Right cardiac atrium (tissue), 5 donors: ENCODE results near the gene TNPO1. TPM values are rescaled to one million over a fixed set of nuclear protein-coding genes. Genes with fewer than 3 reads are reported as not detected.

Experiments used
- ATAC-seq, 2 donors: fragments of 200-7000 bp; cut with Tn5 transposase; one replicate each; pipeline versions ENCODE4 v1.8.0 to v1.9.1; 2020; ENCODE audit warnings: moderate library complexity in 2 of 2, mild to moderate bottlenecking in 1 of 2
- DNase-seq, 3 donors: peaks; one replicate each; pipeline ENCODE4 v3.0.0-alpha.2; 2020
- H3K27ac ChIP-seq: one replicate; pipeline ENCODE4 v1.5.1; 2013; ENCODE audit warnings: mild to moderate bottlenecking, low read length, control low read depth, moderate library complexity
- H3K27me3 ChIP-seq: one replicate; pipeline ENCODE4 v1.6.1; 2013; ENCODE audit not compliant: control insufficient read depth, insufficient read depth
- H3K4me1 ChIP-seq: one replicate; pipeline ENCODE4 v1.6.1; 2013; ENCODE audit warnings: low read length; ENCODE audit not compliant: control insufficient read depth, insufficient read depth
- H3K4me3 ChIP-seq: one replicate; pipeline ENCODE4 v1.5.1; 2013; ENCODE audit warnings: low read length, control low read depth
- H3K9me3 ChIP-seq: one replicate; pipeline ENCODE4 v1.6.1; 2013; ENCODE audit warnings: low read length; ENCODE audit not compliant: control insufficient read depth
- WGBS: extraction: QIAGEN DNeasy Blood & Tissue Kit; methylation state at CpG from one replicate; pipeline ENCODE4 v1.1.7; 2013; 5-methylcytosine and 5-hydroxymethylcytosine counted together
- intact Hi-C, 4 donors: fragments of 100-400 bp; cut with DNase I; formaldehyde crosslinking; loops; one replicate each; pipeline versions ENCODE4 v1.11.0 to v1.14.0; 2022 to 2023
- polyA plus RNA-seq: library from polyadenylated mRNA; stranded (reverse); fragments of 200-250 nt; gene quantifications from one replicate; pipeline ENCODE4 v1.2.3, GENCODE V29; 2013
- total RNA-seq, 4 donors: library from RNA; stranded (reverse); fragmentation: NEBNext Ultra II Directional; extraction: Animal tissue kit (Norgen Biotek cat#: 25700); gene quantifications; one replicate each; pipeline ENCODE4 v1.2.1, GENCODE V29; 2021
- donor health status: healthy with polysubstance abuse.
- donor health status: DM: no; HTN: yes; CAD: no.
- donor health status: DM: no; HTN: no; CAD: no.
- donor health status: DM: no; HTN: yes; CAD: no; lungs with severe emphysema.
- donor health status: DM: yes; HTN: yes; CAD: no.

TNPO1 gene
- total and polyA plus RNA-seq, 5 donors = 11.3 to 73.8 (median 70.0) TPM

DNA sequence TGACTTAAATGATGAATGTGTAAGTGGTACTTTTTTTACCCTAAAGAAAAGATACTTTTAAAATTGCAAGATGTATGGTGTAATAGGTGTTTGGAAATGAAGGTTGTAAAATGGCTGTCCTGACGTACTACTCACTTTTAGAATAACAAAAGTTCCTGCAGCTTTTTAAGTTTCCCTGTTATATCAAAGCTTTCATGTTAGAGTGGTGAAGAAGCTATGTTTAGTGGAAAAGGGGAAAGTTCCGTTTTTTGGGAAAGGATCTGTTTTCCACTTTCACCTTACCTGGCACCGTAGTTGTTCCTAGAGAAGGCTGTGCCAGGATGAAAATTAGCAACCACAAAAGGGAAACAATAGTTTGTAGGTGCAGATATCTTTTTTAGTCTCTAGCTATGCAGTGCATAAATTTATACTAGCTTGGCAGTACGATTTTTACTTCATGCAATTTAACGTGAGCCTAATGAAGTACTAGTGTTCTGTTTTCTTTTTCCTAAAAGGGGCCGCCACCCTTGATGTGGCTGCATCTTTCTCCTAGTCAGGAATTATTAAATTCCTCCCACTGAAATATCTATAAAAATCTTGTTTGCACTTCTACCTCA, 1.3 kb downstream of the TNPO1 start:
- no peaks in the 10 kb centered on the region for H3K4me1 ChIP-seq
- 13% methylated on average over 6 of the region's 6 CpGs for WGBS
- no peak for ATAC-seq

GRCh38 chr5:72818866-72819534, 2.5 kb downstream of the TNPO1 start:
- H3K4me1 ChIP-seq = peaks cover 3% of the 10 kb centered on the region
- WGBS = 50% methylated on average over 5 of the region's 5 CpGs
- peak; percentile 43 to 87 (median 73) for DNase-seq
- H3K9me3 ChIP-seq = no peaks in the 10 kb centered on the region
- H3K27me3 ChIP-seq = no peaks in the 10 kb centered on the region
- intact Hi-C loops = loop anchor here in 3 of 4 donors (5.0 to 10.0 kb wide), 3 partner anchors 207 to 454 kb away; no protein-coding TSS in a partner anchor
- ATAC-seq = no peak
- peak overlapping the region; percentile 42 for H3K27ac ChIP-seq
- H3K4me3 ChIP-seq = no peak overlapping the region

More for the DNA sequence above, 1.3 kb downstream of the TNPO1 start:
- Histone ChIP-seq H3K9me3 (no peaks in the 10 kb centered on the region), H3K27ac (peak overlapping the region; percentile 38), H3K27me3 (no peaks in the 10 kb centered on the region), H3K4me3 (peak overlapping the region; percentile 86)
- DNase-seq = no peak
- intact Hi-C loops = loop anchor here in 3 of 4 donors (2.0 to 10.0 kb wide), 4 partner anchors 205 to 453 kb away; no protein-coding TSS in a partner anchor

DNA sequence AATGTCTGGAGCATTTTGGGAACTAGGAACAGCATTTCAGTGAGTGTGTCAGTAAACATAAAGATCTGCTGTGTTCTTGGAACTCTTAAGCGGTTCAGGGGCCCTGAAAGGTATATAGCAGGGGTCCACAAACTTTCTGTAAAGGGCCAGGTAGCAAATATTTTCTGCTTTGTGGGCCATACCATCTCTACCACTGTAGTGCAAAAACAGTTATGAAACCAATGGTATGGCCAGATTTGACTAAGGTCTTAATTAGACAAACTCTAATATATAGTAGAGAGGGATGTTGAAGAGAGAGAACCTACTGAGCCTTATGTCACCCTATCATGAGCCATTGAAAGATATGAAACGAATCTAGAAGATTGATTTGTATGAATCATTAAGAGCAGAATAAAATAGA, 5.3 kb downstream of the TNPO1 start:
- H3K4me1 ChIP-seq = peaks cover 3% of the 10 kb centered on the region
- 85% methylated on average over 2 of the region's 2 CpGs for WGBS
- no peaks in the 10 kb centered on the region for H3K9me3 ChIP-seq
- ATAC-seq (no peak), DNase-seq (no peak)
- H3K27ac ChIP-seq = no peak overlapping the region
- no peak overlapping the region for H3K4me3 ChIP-seq
- intact Hi-C loops = no loop called here
- H3K27me3 ChIP-seq = no peaks in the 10 kb centered on the region

- DNase-seq (no peak), ATAC-seq (no peak)
- no peaks in the 10 kb centered on the region for H3K27me3 ChIP-seq
- WGBS = 91% methylated on average over 2 of the region's 2 CpGs
- no peaks in the 10 kb centered on the region for H3K9me3 ChIP-seq
- no peak overlapping the region for H3K27ac ChIP-seq
- intact Hi-C loops = no loop called here
- peaks cover 3% of the 10 kb centered on the region for H3K4me1 ChIP-seq
- no peak overlapping the region for H3K4me3 ChIP-seq
Measured at GRCh38 chr5:72822944-72823343, 6.5 kb downstream of the TNPO1 start.

DNA sequence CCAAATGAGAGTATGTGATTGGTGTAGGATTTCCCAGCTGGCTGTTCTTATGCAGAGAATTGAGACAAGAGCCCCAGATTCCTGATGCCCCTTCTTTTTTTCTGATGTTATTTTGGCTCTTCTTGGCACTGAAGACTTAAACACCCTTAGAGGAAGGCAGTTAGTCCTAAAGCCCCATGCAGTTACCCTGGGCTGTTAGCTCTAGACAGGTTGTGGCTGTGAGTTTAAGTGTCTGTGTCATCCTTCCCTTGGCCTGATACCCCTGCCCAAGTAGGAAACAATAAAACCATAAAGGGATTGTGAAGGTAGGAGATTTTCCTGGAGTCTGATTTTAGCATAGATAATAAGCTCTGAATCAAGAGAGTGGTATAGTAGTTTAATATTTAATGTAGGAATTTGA, 13.2 kb downstream of the TNPO1 start:
- no peaks in the 10 kb centered on the region for H3K27me3 ChIP-seq
- ATAC-seq (no peak), DNase-seq (no peak)
- H3K4me3 ChIP-seq = no peak overlapping the region
- H3K4me1 ChIP-seq = peaks cover 4% of the 10 kb centered on the region
- no peaks in the 10 kb centered on the region for H3K9me3 ChIP-seq
- intact Hi-C loops = no loop called here
- H3K27ac ChIP-seq = no peak overlapping the region

GRCh38 chr5:72830362-72830761, 13.9 kb downstream of the TNPO1 start:
- intact Hi-C loops = no loop called here
- no peaks in the 10 kb centered on the region for H3K9me3 ChIP-seq
- ATAC-seq (no peak), DNase-seq (no peak)
- no peak overlapping the region for H3K27ac ChIP-seq
- H3K4me3 ChIP-seq = no peak overlapping the region
- WGBS = 95% methylated on average over 2 of the region's 2 CpGs
- H3K27me3 ChIP-seq = no peaks in the 10 kb centered on the region
- peaks cover 4% of the 10 kb centered on the region for H3K4me1 ChIP-seq

GRCh38 chr5:72831685-72832084, 15.2 kb downstream of the TNPO1 start:
- H3K4me3 ChIP-seq = no peak overlapping the region
- no peak overlapping the region for H3K27ac ChIP-seq
- 96% methylated on average over 4 of the region's 4 CpGs for WGBS
- H3K9me3 ChIP-seq = no peaks in the 10 kb centered on the region
- no peaks in the 10 kb centered on the region for H3K27me3 ChIP-seq
- intact Hi-C loops = no loop called here
- DNase-seq (no peak), ATAC-seq (no peak)
- H3K4me1 ChIP-seq = peaks cover 4% of the 10 kb centered on the region

- intact Hi-C loops = no loop called here
- WGBS = 87% methylated on average over 2 of the region's 2 CpGs
- no peak for ATAC-seq
- DNase-seq = no peak
- H3K9me3 ChIP-seq = no peaks in the 10 kb centered on the region
- H3K4me1 ChIP-seq = peaks cover 4% of the 10 kb centered on the region
- H3K27ac ChIP-seq = no peak overlapping the region
- no peaks in the 10 kb centered on the region for H3K27me3 ChIP-seq
- H3K4me3 ChIP-seq = no peak overlapping the region
Measured at GRCh38 chr5:72834924-72835323, 18.5 kb downstream of the TNPO1 start.

DNA sequence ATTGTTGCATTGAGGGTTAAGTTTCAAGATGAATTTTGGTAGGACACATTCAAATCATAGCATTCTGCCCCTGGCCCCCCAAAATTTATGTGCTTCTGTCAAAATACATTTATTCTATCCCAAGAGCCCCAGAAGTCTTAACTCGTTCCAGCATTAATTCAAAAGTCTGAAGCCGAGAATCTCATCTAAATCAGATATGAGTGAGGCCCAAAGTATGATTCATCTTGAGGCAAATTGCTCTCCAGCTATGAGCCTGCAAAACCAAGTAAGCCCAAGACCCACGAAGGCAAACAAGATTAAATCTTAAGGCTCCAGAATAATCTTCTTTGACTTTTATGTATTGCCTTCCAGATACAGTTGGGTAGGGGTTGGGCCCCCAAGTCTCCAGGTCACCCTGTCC, 19.2 kb downstream of the TNPO1 start:
- intact Hi-C loops = no loop called here
- DNase-seq (no peak), ATAC-seq (no peak)
- no peaks in the 10 kb centered on the region for H3K27me3 ChIP-seq
- peaks cover 4% of the 10 kb centered on the region for H3K4me1 ChIP-seq
- no peak overlapping the region for H3K4me3 ChIP-seq
- no peak overlapping the region for H3K27ac ChIP-seq
- 88% methylated on average over 3 of the region's 3 CpGs for WGBS
- H3K9me3 ChIP-seq = no peaks in the 10 kb centered on the region

- Histone ChIP-seq H3K27me3 (no peaks in the 10 kb centered on the region), H3K4me1 (peaks cover 6% of the 10 kb centered on the region), H3K27ac (no peak overlapping the region), H3K9me3 (no peaks in the 10 kb centered on the region), H3K4me3 (no peak overlapping the region)
- no peak for DNase-seq
- no peak for ATAC-seq
- WGBS = 86% methylated on average over 1 of the region's 1 CpG
- intact Hi-C loops = no loop called here
Measured at GRCh38 chr5:72836810-72837209, 20.3 kb downstream of the TNPO1 start.

- DNase-seq = no peak
- Histone ChIP-seq H3K9me3 (no peaks in the 10 kb centered on the region), H3K27me3 (no peaks in the 10 kb centered on the region), H3K4me1 (peaks cover 6% of the 10 kb centered on the region), H3K27ac (no peak overlapping the region), H3K4me3 (no peak overlapping the region)
- intact Hi-C loops = no loop called here
- ATAC-seq = no peak
- 69% methylated on average over 4 of the region's 4 CpGs for WGBS
Measured at GRCh38 chr5:72837524-72838096, 21.1 kb downstream of the TNPO1 start.
